DOHH2 (cell line): ENCODE measurements around the gene BCL11B.

Experiments used
- CTCF ChIP-seq: fragments of 200-600 bp; sonication (generic); IDR thresholded peaks from one replicate; pipeline ENCODE4 v1.5.1; 2014; ENCODE audit warnings: antibody characterized with exemption, mild to moderate bottlenecking, low read depth, low read length; ENCODE audit not compliant: poor library complexity, severe bottlenecking
- EZH2phosphoT487 ChIP-seq: fragments of 200-600 bp; sonication (generic); IDR thresholded peaks from 2 replicates; pipeline ENCODE4 v1.6.1; 2017; ENCODE audit warnings: borderline replicate concordance, mild to moderate bottlenecking, antibody characterized with exemption, low read length, moderate library complexity, mixed read lengths

DNA sequence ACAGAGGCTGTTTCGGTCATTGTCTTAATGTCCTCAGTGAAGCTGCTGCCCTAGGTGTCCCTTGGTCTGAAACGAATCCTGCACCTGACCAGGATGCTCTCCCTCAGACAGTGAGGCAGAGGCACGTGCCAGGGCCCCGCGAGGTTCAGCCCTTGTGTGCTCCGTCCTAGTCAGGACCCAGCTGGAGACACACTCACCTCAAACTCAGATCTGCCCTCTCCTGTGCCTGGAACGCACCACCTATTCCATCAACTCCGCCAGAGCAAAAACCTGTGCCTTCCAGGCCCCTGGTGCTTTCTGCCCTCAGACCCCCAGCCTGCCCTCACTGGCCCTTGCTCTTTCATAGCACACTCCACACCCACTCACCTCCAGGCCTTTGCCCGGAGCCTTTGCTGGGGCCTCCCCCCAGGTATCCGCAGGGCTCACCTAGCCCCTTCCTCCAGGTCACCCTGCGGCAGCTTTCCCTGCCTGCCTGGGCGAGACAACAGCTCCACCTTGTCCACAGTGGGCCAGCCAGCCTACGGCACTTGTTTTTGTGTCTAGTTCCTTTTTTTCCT is 150.6 kb downstream of the BCL11B start:
- TF ChIP-seq CTCF (no peak), EZH2phosphoT487 (no peak)
